Measurements from ENCODE around the gene GNG4.
A peak's percentile ranks its signal among the peaks of the same experiment; 100 is the strongest.
"Not testable (repeated sequence)": the region's sequence is repeated elsewhere in the genome, so short reads cannot be mapped to it uniquely, and the experiment has no call there.

The GNG4 gene

DNA sequence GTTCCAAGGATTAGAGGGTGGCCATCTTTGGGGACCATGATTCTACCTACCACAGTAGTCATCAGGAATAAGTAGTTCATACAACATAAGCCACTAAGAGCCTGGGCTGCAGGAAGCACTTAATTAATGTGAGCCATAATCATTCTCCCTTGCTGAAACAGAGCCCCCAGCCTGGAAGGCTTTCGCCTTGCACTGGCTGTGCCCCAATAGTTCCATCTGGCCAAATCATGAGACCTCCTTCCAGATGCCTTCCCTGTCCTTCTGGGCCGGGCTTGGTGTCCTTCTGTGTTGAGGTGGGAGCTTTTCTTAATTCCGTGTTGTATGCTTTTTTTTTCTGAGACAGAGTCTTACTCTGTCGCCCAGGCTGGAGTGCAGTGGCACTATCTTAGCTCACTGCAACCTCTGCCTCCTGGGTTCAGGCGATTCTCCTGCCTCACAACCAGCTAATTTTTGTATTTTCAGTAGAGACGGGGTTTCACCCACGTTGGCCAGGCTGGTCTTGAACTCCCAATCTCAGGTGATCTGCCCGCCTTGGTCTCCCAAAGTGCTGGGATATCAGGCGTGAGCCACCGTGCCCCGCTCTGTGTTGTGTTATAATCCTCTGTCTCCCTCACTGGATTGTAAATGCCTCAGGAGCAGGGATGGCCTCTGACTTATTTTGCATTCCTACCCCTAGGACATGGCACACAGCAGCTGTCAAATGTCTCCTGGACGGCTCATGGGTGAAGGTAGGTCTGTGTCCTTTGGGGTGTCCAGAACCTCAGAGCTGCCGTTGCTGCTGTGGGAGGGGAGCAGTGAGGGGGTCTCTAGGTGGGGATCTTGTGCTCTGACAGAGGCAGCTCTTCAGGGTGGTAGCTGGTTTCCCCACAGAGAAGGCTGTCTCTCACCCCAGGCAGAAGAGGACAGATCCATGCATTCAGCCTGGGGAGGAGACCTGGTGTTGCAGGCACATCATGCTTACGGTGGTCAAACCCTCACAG lies 10.1 kb downstream of the GNG4 start:
- TF ChIP-seq, protein P1, sequence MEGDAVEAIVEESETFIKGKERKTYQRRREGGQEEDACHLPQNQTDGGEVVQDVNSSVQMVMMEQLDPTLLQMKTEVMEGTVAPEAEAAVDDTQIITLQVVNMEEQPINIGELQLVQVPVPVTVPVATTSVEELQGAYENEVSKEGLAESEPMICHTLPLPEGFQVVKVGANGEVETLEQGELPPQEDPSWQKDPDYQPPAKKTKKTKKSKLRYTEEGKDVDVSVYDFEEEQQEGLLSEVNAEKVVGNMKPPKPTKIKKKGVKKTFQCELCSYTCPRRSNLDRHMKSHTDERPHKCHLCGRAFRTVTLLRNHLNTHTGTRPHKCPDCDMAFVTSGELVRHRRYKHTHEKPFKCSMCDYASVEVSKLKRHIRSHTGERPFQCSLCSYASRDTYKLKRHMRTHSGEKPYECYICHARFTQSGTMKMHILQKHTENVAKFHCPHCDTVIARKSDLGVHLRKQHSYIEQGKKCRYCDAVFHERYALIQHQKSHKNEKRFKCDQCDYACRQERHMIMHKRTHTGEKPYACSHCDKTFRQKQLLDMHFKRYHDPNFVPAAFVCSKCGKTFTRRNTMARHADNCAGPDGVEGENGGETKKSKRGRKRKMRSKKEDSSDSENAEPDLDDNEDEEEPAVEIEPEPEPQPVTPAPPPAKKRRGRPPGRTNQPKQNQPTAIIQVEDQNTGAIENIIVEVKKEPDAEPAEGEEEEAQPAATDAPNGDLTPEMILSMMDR (IDR thresholded peaks at IDR 0.05; ENCODE audit: low read depth, low read length, missing control alignments) = no peak
- no peak overlapping the region for H3K4me3 ChIP-seq (ENCODE audit: low read depth, low read length)
- DNase-seq (ENCODE audit: low read depth) = no peak
- in situ Hi-C loops (cut with HindIII; ENCODE audit: low sequenced_read_pairs) = no loop called here

DNA sequence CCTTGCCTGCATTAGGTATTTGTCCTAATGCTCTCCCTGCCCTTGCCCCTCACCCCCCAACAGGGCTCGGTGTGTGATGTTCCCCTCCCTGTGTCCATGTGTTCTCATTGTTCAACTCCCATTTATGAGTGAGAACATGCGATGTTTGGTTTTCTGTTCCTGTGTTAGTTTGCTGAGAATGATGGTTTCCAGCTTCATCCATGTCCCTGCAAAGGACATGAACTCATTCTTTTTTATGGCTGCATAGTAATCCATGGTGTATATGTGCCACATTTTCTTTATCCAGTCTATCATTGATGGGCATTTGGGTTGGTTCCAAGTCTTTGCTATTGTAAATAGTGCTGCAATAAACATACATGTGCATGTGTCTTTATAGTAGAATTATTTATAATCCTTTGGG lies 11.0 kb downstream of the GNG4 start:
- DNase-seq (ENCODE audit: low read depth); in situ Hi-C loops (cut with HindIII; ENCODE audit: low sequenced_read_pairs): not testable (repeated sequence)

DNA sequence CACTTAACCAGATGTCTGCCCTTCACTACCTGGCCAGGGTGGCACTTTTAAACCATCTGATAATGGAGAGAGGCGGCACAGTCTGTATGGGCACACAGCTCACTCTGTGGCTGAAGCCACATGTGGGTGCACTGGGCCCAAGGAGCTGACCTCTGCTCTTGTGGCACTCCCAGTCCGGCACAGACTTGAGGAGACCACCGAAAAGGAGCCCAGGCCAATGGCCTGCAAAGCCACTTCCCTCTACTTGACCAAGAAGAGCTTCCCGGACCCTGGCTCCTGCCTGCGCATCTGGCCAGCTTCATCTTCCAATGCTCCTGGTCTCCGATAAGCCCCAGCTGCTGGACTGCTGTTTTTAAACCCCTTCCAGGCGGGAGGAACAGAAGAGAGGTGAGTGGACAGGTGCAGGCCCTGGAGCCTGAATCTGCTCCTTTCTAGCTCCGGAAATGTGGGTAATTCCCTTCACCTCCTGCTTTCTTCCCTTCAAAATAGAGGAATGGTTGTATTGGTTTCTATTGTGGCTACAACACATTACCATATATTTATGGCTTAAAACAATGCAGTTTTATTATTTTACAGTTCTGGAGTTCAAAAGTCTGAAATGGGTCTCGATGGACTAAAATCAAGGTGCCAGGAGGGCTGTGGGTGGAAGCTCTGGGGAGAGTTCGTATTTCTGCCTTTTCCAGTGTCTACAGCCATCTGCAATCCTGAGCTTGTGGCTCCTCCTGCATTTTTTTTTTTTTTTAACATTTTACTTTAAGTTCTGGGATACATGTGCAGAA lies 11.6 kb downstream of the GNG4 start:
- TF ChIP-seq, protein P1 (IDR thresholded peaks at IDR 0.05; ENCODE audit: low read depth, low read length, missing control alignments) = no peak
- no peak overlapping the region for H3K4me3 ChIP-seq (ENCODE audit: low read depth, low read length)
- no peak for DNase-seq (ENCODE audit: low read depth)
- in situ Hi-C loops (cut with HindIII; ENCODE audit: low sequenced_read_pairs) = no loop called here

More for the DNA sequence above, 11.0 kb downstream of the GNG4 start:
- H3K4me3 ChIP-seq (ENCODE audit: low read depth, low read length) = not testable (repeated sequence)

DNA sequence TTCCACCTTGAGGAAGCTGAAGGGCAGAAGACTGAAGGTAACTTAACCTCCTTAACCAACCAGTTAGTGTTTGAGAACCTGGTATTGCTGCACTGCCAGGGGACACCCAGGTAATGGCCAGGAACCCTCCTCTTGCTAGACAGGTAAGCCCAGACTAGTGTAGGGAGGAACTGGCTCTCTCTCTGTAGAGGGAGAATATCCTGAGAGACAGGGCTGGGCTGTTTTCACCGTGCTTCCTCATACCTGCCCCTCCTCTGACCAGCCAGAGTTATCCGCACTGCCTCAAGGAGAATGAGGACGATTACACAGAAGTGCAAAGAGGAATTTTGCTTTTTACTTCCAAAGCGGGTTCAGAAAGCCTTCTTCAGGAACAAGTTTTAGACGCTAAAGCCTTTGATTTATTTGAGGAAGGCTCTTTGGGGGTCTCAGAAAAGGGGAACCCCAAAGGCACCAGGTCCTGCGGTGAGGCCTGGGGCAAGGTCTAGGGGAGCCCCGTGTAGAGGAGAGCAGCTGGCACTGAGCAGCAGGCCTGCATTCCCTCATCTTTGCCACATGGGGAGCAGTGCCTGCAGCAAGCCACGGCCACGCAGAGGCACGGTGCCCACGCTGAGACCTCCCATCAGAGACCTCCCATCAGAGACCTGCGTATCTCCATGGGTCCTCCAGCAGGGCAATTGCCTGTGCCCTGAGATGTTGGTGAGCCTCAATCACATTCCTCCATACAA lies 13.5 kb downstream of the GNG4 start:
- no peak for DNase-seq (ENCODE audit: low read depth)
- TF ChIP-seq, protein P1 (IDR thresholded peaks at IDR 0.05; ENCODE audit: low read depth, low read length, missing control alignments) = peak; percentile 8
- no peak overlapping the region for H3K4me3 ChIP-seq (ENCODE audit: low read depth, low read length)
- in situ Hi-C loops (cut with HindIII; ENCODE audit: low sequenced_read_pairs) = no loop called here

DNA sequence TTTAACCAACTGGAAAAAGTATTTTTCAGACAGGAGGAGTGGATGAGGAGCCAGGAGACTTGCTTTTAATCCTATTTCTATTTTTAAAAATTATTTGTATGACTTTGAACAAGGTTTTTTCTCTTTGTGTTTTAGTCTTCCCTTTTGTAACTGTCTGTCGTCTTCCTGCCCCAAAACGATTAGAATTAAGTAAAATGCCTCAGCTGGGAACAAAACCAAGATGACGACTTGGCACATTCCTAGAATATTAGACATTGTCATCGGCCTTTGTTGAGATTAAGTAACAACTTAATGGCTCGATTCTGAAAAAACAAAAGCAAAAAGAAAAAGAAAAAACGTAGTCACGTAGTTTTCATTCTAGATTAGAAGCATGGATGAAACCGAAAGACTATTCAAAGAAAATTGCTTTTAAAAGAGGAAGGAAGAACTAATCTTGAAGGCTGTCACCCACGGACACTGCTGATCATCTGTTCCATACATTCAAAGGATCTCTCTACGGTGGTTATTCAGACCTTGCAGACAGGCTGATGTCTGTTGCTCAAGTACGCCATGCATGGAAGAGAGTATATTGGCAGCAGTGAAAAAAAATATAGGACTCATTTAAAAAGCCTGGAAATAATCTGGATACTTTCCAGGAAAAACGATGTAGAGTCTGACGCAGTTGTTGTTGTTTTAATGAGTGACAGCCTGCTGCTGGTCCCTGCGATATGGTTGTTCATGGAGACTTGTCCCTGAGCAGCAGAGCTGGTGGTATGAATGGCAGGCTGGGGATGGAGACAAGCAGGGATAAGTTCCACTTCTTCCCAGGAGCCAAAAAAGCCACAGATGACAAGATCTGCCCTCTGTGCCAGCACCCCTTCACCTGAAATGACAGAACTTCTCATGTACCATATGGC lies 16.8 kb downstream of the GNG4 start:
- peak; percentile 50 for DNase-seq (ENCODE audit: low read depth)
- TF ChIP-seq, protein P1 (IDR thresholded peaks at IDR 0.05; ENCODE audit: low read depth, low read length, missing control alignments) = no peak
- H3K4me3 ChIP-seq (ENCODE audit: low read depth, low read length) = peak overlapping the region; percentile 14
- in situ Hi-C loops (cut with HindIII; ENCODE audit: low sequenced_read_pairs) = no loop called here

DNA sequence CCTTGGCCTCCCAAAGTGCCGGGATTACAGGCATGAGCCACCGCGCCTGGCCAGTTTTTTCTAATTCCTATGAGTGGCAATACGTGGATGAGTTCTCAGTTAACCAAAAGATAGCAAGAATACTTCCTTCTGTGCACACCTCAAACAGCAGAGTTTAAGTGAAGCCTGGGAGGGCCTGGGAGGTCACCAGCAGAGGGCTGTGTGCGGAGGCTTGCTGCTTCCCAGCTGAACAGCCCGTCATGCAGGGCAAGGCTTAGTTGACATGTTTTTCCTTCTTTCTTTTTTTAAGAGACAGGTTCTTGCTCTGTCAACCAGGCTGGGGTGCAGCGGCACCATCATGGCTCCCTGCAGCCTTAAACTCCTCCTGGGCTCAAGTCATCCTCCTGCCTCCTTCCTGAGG lies 17.8 kb downstream of the GNG4 start:
- in situ Hi-C loops (cut with HindIII; ENCODE audit: low sequenced_read_pairs) = no loop called here
- DNase-seq (ENCODE audit: low read depth) = no peak
- TF ChIP-seq, protein P1 (IDR thresholded peaks at IDR 0.05; ENCODE audit: low read depth, low read length, missing control alignments) = peak; percentile 1
- no peak overlapping the region for H3K4me3 ChIP-seq (ENCODE audit: low read depth, low read length)

Measured in astrocyte of the cerebellum (primary cell).